HG03025 (cell line): ENCODE data around the gene TESK1.
A peak's percentile ranks its signal among the peaks of the same experiment; 100 is the strongest.
"Not testable (repeated sequence)": the region's sequence is repeated elsewhere in the genome, so short reads cannot be mapped to it uniquely, and the experiment has no call there.

Source experiments
- ATAC-seq: cut with Tn5 transposase; IDR thresholded peaks from one replicate; pipeline ENCODE4 v1.9.1; 2021; ENCODE audit warnings: mild to moderate bottlenecking, moderate library complexity; ENCODE audit not compliant: unreplicated experiment, low FRiP score

TESK1 gene

GRCh38 chr9:35612843-35613242, 7.8 kb downstream of the TESK1 start:
- no peak for ATAC-seq

- ATAC-seq: no peak
These were observed 11.1 kb downstream of the TESK1 start for GRCh38 chr9:35615981-35616680.

- ATAC-seq: no peak
These were observed 11.8 kb downstream of the TESK1 start for GRCh38 chr9:35616681-35617459.

GRCh38 chr9:35617548-35617947, 12.5 kb downstream of the TESK1 start:
- no peak for ATAC-seq

GRCh38 chr9:35618325-35618727, 13.3 kb downstream of the TESK1 start, which contains the start of gene CD72:
Gene CD72, minus strand, starts transcription at chr9:35618413. Its CDS starts 110 bp downstream, at chr9:35618303.
- no peak for ATAC-seq

- peak; percentile 20 for ATAC-seq
These were observed 14.1 kb downstream of the TESK1 start for GRCh38 chr9:35618854-35619799.

GRCh38 chr9:35619800-35620158, 14.7 kb downstream of the TESK1 start:
- ATAC-seq: peak; percentile 38

- no peak for ATAC-seq
These were observed 22.5 kb downstream of the TESK1 start for GRCh38 chr9:35627575-35627974.

- no peak for ATAC-seq
These were observed 23.4 kb downstream of the TESK1 start for GRCh38 chr9:35628389-35628991.

GRCh38 chr9:35629597-35629996, 24.5 kb downstream of the TESK1 start:
- no peak for ATAC-seq

GRCh38 chr9:35635730-35636129, 30.7 kb downstream of the TESK1 start:
- ATAC-seq: no peak

- no peak for ATAC-seq
These were observed 31.2 kb downstream of the TESK1 start for GRCh38 chr9:35636135-35636876.

- not testable (repeated sequence) for ATAC-seq
These were observed 31.8 kb downstream of the TESK1 start for GRCh38 chr9:35636877-35637246.

GRCh38 chr9:35637427-35637955, 32.4 kb downstream of the TESK1 start:
- ATAC-seq: not testable (repeated sequence)

- ATAC-seq: not testable (repeated sequence)
These were observed 33.7 kb downstream of the TESK1 start for GRCh38 chr9:35638751-35639150.

GRCh38 chr9:35639225-35639624, 34.2 kb downstream of the TESK1 start:
- ATAC-seq: not testable (repeated sequence)

GRCh38 chr9:35639631-35640030, 34.6 kb downstream of the TESK1 start:
- no peak for ATAC-seq

GRCh38 chr9:35640431-35640830, 35.4 kb downstream of the TESK1 start:
- not testable (repeated sequence) for ATAC-seq

GRCh38 chr9:35641478-35641877, 36.4 kb downstream of the TESK1 start:
- not testable (repeated sequence) for ATAC-seq
